GM18498 (cell line): ENCODE results near the gene RIMBP2.
"Not testable (repeated sequence)": the region's sequence is repeated elsewhere in the genome, so short reads cannot be mapped to it uniquely, and the experiment has no call there.

ENCODE experiments used
- ATAC-seq: cut with Tn5 transposase; IDR thresholded peaks from one replicate; pipeline ENCODE4 v1.9.1; 2021; ENCODE audit warnings: mild to moderate bottlenecking, moderate library complexity; ENCODE audit not compliant: unreplicated experiment

Gene RIMBP2

DNA sequence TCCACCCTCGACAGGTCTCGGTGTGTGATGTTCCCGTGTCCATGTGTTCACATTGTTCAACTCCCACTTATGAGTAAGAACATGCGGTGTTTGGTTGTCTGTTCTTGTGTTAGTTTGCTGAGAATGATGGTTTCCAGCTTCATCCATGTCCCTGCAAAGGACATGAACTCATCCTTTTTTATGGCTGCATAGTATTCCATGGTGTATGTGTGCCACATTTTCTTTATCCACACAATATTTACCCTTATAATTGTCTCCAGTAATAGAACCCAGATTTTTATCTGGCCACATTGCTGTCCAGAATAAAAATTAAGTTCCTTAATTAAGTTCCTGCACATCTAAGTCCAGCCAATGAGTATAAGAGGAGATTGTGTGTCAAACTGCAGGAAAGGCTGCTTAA lies 22.3 kb upstream of the RIMBP2 start:
- ATAC-seq, result not testable (repeated sequence)

DNA sequence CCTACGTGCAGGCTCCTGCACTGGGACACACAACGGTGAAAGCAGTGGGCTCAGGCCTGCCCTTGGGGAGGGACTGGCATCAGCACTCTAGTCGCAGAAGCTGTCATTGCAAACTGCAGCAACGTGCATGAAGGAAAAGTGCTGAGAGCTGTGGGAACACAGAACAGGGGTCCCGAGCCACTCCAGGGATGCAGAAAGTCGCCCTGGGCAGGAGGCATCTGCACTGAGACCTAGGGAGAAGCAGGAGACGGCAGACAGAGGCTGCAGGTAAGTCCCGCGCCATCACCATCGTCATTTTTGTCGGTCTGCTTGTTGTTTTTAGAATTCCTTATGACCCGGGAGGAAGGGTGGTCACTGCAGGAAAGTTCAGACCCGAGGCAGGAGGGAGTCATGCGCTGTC lies 21.6 kb upstream of the RIMBP2 start:
- no peak for ATAC-seq

DNA sequence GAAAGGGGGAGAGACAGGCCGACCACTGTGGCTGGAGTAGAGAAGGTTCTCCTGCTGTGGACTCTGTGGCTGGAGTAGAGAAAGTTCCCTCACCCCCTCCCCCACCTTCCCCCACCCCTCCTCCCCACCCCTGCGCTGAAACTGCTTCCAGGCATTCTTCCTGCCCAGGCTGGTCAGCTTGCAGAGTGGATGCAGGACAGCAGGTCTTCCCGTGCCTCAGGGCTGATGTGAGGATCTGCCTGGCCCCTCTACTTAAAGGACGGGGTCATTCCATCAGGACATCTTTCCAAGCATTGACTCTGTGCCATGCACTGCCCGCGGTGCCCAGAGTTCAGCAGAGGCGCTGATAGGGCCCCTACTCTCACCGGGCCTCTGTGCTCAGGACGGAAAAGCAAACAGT lies 13.2 kb upstream of the RIMBP2 start:
- no peak for ATAC-seq

DNA sequence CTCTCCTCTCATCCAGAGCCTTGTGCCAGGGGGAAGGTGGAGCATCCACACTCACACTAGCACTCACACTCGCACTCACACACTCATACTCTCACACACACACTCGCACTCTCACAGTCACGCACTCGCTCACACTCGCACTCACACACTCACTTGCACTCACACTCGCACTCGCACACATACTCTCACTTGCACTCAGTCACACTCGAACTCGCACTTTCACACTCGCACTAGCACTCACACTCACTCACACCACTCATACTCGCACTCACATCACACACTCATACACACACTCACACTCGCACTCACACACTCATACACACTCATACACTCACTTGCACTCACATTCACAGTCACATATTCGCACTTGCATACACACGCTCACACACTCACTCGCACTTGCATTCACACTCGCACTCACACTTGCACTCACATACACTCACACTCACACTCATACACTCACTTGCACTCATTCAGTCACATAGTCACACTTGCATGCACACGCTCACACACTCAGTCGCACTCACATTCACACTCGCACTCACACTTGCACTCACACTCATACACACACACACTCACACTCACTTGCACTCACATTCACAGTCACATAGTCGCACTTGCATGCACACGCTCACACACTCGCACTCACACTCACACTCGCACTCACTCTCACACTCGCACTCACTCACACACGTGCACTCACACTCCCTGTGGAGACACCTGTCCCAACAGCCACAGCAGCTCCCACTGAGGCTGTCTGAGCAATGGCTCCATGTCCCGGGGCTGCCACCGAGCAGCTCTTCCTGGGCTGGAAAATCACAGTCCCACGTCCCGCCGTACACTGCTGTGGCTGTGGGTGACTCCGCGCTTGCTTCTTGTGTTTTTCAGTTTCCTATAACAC lies 12.3 kb upstream of the RIMBP2 start:
- no peak for ATAC-seq

DNA sequence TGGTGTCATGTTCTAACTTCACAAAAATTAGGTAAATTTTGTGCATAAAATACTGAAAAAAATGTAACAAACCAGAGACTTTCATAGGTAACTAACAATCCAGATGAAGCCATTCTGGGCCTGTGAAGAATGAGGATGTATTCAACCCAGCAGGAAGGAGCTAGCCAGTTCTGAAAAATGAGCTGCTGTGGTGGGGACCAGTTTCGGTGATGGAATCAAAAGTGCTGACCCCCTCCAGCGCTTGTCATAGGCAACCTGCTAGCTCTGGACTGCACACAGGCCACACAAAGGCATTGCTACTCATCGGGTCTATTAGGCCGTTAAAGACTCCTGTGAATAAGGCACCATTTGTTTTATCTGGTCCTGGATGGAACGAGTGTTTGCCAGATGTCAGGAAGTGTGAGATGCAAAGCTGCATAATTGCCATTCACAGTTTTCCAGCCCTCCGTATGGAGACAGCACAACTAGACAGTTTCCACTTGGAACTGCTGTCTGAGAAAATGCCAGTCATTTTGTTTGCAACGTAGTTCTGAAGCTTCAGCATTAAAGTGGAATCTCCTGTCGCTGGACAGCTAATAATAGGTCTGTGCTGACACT lies 3.3 kb upstream of the RIMBP2 start:
- ATAC-seq, result no peak

DNA sequence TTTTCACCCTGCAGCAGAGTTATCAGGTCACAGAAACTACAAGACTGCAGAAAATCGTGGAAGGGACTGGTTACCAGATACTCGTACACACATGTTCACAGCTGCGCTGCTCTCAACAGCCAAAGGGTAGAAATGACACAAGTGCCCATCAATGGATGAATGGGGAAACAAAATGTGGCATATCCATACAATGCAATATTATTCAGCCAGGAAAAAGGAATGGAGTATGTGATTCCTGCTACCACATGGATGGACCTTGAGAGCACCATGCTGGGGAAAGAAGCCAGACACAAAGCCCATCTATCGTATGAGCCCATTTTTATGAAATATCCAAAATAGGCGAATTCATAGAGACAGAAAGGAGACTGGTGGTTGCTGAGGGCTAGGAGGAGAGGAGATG lies 1.7 kb upstream of the RIMBP2 start:
- no peak for ATAC-seq

DNA sequence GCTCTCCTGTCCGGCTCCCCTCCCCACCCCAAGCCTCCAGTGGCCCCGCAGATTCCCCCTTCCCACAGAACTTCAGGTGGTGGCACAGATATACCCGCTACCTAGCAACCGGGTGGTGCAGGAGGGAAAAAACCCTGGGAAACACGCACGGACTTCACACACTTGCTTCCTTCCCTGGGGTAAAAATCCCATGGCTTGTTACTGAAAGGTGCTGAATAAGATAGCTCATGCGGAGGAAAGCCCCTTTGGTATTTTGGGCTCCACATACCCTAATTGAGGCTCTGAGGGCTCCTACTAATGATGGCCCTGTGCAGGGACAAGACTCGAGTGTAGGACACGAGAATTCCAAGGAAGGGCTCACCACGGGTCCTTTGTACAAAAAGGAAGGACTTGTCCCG lies 869 bp upstream of the RIMBP2 start:
- no peak for ATAC-seq

DNA sequence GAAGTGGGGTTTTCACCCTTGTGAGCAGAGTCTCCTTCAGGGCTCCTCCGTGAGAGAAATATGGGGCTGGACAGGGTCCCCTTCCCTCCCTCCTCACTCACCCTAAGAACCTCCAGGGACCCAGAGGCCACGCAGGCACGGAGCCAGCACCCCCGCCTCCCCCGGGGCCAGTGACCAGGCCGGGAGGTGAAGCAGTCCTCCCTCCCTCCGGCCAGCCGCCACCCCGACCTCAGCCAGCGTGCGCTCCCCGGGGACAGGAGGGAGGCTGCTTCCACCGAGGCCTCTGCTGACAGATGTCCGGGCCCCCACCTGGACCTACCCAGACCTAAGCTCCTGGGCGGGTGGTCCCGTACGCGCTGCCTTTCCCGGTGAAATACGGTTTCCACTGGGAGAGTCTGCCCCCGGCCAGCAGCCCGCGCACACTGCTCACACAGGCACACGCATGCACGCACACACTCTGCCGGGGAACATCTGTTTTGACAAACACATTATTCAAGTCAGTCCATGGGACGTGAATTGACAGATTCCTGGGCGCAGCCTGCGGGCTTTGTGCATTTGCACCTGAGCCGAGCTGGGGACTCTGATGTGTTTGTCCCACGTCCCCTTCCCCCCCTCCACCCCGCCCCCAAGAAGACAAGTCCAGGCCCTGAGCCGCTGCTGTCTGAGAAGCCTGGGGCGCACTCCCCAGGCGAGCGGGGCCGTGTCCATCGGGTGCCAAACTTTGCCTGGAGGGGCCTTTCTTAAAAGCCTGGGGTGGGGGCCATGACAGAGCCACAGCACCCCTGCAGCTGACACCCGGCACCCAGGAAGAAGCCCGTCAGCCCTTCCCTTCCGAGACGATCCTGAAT lies 725 bp downstream of the RIMBP2 start:
- ATAC-seq, result no peak

DNA sequence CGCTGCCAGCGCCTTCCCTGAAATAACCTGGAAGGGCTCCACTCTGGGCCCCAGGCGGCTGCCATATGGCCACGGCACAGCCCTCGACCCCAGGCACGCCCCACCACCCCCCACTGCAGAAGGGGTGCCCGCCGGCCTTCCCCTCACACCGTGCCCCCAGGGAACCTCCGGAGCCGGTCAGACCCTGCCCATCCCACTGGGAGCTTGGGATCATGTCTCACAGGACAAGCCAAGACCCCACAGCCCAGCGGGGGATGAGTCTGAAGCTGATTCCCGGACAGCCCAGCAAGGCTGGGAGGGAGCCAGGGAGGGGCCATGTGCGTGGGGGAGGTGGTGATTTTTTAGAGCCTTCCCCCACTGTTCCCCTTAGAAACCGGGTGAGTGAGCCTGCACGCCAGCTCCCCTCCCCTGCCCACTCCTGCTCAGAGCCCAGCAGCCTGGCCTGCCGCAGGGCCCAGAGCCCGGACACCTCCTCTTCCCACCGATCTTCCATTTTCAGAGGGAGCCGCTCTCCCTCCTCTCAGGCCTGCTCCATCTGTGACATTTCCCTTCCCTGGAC lies 1.4 kb downstream of the RIMBP2 start:
- no peak for ATAC-seq

DNA sequence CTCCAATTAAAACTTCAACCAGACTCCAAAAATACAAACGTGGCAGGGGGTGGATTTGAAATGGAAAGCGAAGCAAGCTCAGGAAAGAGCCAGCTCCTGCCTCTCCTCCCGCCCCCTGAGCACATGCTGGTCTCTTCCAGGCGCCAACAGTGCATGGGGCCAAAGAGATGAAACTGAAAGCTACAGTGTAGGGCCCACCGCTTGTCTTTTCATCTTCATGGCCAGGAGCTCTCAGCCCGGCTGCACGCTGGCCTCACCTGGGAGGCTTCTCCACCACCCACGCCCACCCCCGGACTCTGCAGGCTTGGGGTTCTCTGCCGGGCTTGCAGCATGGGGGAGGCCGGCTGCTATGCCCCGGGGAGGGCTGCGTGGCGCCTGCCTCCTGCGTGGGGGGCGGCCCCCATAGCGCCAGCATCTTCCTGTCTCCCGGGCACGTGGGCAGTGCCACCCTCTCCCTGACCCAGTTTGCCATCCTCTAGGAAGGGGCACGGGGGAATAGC lies 2.0 kb downstream of the RIMBP2 start:
- no peak for ATAC-seq

DNA sequence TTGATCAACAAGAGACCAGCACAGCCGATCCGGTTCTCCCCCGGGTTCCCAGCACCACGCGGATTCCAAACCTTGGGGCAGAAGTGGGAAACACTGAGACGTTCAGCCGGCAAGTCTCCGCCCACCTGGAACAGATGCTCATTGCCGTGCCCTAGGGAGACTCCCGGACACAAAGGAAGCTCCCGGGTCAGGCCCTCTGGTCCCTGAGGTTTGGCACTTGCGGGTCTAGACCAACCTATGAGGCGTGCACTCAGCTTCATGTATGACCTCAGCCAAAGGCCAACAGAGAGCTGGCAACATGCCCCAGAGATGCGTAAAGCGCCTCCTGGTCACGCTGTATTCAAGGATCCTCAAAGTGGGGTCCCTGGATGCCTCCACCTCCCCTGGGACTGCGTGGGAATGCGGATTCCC lies 2.5 kb downstream of the RIMBP2 start:
- ATAC-seq, result no peak

DNA sequence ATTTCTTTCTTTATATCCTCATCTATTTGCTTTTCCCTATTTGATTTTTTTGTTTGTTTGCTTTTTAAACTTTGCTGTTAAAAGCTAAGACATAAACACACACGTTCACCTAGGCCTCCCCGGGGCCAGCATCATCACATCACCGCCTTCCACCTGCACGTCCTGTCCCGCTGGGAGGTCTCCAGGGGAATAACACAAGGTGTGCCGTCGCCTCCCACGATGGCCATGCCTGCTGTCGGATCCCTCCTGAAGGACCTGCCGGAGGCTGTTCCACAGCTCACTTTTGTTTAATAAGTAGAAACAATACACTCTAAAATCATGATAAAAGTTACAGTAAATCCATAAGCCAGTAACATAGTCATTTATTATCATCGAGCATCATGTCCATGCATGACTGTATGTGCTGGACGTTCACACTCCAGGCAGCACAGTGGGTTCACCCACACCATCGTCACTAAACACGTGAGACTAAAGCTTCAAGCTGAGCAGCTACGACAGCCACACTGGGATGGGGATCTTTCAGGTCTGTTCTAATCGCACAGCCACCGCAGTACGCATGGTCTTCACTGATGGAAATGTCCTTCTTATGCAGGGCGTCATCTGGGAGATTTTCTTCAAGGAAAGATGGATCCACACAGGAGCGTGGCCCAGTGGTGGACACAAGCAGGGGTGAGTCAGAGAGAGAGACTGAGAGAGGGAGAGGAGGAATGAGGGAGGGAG lies 3.6 kb downstream of the RIMBP2 start:
- ATAC-seq, result no peak

DNA sequence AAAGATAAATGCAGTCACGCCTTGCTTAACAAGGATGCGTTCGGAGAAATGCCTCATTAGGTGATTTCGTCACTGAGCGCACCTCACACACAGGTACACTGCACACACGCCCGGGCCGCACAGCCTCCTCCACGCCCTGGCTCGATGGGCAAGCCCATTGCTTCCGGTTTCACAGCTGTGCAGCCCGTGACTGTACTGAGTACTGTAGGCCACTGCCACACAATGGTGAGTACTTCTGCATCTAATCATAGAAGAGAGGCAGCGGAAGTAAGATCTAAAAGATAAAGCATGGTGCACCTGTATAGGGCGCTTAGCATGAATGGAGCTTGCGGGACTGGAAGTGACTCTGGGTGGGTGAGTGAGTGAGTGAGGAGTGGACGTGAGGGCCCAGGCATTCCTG lies 4.3 kb downstream of the RIMBP2 start:
- no peak for ATAC-seq

DNA sequence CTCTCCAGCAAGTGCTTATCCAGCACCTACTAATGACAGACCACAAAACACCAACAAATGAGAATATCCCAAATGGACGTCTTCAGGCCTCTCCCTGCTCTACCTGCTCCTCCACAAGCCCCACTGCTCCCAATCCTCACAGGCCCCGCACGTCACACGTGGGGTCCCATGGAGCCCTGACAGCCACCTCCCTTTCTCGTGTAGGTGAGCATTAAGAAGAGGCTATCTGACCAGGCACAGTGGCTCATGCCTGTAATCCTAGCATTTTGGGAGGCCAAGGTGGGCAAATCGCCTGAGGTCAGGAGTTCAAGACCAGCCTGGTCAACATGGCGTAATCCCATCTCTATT lies 5.4 kb downstream of the RIMBP2 start:
- ATAC-seq, result no peak

DNA sequence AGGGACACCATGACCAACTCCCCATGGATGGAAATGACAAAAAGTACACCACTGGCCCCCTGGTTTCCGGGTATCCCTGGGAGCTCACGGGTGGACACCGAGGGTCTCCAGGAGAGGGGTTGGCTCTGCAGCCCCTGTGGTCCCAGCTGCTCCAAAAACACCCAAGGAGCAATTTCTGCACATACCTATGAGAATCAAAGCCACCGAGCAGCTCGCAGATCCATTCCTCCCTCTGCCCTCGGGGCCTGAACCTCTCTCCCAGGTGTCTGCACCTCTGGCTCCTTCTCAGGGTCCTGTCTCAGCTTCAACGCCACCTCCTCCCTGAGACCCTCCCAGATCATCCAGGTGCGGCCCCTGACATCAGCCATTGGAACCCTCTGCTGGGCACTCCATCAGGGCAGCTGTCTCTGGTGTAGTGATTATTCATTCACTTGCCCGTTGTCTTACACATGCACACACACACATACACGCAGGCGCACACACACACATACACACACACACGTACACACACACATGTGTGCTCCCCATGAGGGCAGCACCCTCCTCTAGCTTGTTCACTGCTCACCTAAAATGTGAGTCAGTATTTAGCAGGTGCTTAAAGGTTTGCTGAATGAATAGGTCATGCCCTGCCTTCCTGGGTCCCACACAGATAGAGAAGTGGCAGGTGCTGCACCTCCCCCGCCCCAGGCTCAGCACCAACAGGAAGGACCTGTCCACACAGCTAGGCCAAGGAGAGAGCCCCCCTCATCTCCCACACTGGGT lies 5.9 kb downstream of the RIMBP2 start:
- no peak for ATAC-seq

DNA sequence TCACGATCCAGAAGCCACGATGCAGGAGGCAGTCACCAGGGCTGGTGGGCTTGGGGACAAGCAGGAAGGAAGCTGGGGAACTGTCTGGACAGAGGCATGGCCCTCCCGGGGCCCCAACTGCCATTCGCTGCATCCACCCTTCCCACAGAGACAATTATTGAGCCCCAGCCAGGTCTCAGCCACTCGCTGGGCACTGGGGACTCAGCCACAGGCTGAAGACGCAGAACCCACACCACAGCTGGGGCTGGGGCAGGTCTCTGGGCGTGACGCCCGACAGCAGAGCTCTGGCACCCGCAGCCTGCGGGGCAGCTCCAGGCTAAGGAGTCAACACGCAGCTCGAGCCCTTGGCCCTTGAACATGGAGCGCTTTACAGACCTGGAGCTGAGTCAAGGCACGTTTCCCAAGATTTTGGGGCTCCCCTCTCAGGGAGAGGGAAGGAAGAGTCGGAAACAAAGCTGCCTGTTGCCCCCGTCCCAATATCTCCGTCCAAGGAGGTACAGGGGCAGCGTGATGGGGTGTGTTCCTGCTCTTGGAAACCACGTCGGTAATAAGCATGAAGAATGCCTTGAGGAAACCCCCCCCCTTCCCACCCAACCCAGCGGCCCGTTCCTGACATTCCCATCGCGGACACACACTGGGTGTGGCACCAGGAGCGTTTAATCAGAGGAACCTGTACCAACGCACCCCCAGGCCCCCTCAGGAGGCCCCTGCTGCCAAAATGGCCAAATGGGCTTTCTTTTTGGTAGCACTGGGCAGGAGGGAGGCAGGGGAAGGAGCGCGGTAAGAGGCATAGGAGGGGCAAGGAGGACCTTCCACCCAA lies 6.7 kb downstream of the RIMBP2 start:
- ATAC-seq, result no peak

DNA sequence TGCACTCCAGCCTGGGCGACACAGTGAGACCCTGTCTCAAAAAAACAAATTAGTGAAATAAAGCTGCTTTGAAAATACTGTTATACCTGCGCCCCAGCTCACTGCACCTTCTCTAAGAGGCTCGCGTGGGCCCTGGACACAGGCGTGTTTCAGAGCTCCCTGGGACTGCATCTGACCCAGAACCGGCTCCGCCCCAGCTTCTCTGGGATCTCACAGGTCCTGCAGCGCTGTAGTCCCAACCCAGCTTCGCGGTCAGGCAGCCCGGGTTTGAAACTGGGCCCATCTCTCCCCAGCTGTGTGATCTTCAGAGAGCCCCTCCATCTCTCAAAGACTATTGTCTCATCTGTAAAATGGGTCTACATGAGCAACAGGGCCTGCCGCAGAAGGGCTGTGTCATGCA lies 7.5 kb downstream of the RIMBP2 start:
- ATAC-seq, result no peak

DNA sequence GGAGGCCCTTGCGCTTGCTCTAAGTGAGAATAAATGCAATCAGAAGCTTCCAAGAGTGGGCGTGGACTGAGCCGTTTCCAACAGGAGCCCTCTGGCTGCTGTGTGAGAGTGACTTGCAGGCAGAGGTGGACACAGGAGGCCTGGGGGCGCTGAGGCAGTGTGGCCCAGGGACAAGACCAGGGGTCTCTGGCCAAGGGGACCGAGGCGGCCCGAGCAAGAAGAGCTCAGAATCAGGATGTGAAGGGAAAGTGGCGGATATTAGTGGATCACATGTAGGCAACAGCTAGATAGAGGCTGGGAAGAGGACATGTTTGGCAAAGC lies 8.6 kb downstream of the RIMBP2 start:
- ATAC-seq, result no peak

DNA sequence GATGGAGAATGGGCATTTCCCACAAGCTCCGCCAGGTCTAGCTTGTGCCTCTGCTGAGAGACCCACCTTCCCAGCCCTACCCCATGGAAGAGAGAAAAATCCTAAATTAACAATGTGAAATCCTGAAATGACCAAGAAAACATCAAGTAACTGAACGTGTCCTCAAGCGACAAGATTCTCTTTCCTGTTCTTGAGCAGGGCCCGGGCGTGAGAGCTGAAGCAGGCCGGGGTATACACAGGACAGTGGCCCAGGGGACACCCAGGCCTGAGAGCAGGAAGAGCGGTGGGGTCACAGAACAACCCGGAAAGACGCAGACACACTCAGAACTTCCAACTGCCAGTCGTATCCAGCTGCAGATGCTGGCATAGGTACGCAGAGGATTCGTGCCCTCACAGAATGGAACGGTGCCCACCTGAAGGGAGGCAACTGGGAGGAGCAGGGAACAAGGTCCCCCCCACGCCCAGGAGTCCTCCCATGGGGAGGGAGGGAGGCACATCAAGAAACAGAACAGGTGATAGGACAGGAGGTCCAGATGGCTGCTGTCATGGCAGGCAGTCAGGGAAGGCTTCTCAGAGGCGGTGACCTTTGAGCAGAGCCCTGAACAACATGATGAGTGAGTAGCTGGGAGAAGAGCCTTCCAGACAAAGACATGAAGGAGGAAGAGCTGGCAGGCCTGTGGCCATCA lies 9.1 kb downstream of the RIMBP2 start:
- ATAC-seq, result no peak
